Measurements from ENCODE around the gene TMEM19.
"Not testable (repeated sequence)": the region's sequence is repeated elsewhere in the genome, so short reads cannot be mapped to it uniquely, and the experiment has no call there.

Gene TMEM19

GRCh38 chr12:71666259-71666658 is 19.6 kb upstream of the TMEM19 start:
- DNase-seq (ENCODE audit: low spot score), result no peak

- no peak for DNase-seq (ENCODE audit: low spot score)
Measured at GRCh38 chr12:71671311-71671710, 14.6 kb upstream of the TMEM19 start.

GRCh38 chr12:71671816-71672215 is 14.1 kb upstream of the TMEM19 start:
- DNase-seq (ENCODE audit: low spot score), result no peak

- DNase-seq (ENCODE audit: low spot score), result no peak
Measured at GRCh38 chr12:71682466-71682865, 3.4 kb upstream of the TMEM19 start.

- no peak for DNase-seq (ENCODE audit: low spot score)
Measured at GRCh38 chr12:71683633-71684032, 2.2 kb upstream of the TMEM19 start.

GRCh38 chr12:71684081-71684480 is 1.8 kb upstream of the TMEM19 start:
- no peak for DNase-seq (ENCODE audit: low spot score)

- no peak for DNase-seq (ENCODE audit: low spot score)
Measured at GRCh38 chr12:71685312-71685906, 473 bp upstream of the TMEM19 start.

GRCh38 chr12:71686658-71687025 is 760 bp downstream of the TMEM19 start:
- no peak for DNase-seq (ENCODE audit: low spot score)

- not testable (repeated sequence) for DNase-seq (ENCODE audit: low spot score)
Measured at GRCh38 chr12:71687172-71687571, 1.3 kb downstream of the TMEM19 start.

- no peak for DNase-seq (ENCODE audit: low spot score)
Measured at GRCh38 chr12:71688961-71689570, 3.2 kb downstream of the TMEM19 start.

GRCh38 chr12:71691504-71692129 is 5.7 kb downstream of the TMEM19 start:
- no peak for DNase-seq (ENCODE audit: low spot score)

- DNase-seq (ENCODE audit: low spot score), result no peak
Measured at GRCh38 chr12:71693126-71693525, 7.2 kb downstream of the TMEM19 start.

- DNase-seq (ENCODE audit: low spot score), result not testable (repeated sequence)
Measured at GRCh38 chr12:71693651-71694050, 7.8 kb downstream of the TMEM19 start.

- no peak for DNase-seq (ENCODE audit: low spot score)
Measured at GRCh38 chr12:71694099-71694820, 8.4 kb downstream of the TMEM19 start.

- DNase-seq (ENCODE audit: low spot score), result no peak
Measured at GRCh38 chr12:71695782-71696181, 9.9 kb downstream of the TMEM19 start.

GRCh38 chr12:71702181-71702580 is 16.3 kb downstream of the TMEM19 start:
- DNase-seq (ENCODE audit: low spot score), result not testable (repeated sequence)

GRCh38 chr12:71702590-71702989 is 16.7 kb downstream of the TMEM19 start:
- DNase-seq (ENCODE audit: low spot score), result no peak

- no peak for DNase-seq (ENCODE audit: low spot score)
Measured at GRCh38 chr12:71703206-71703605, 17.3 kb downstream of the TMEM19 start.

- DNase-seq (ENCODE audit: low spot score), result no peak
Measured at GRCh38 chr12:71704920-71705319, 19.0 kb downstream of the TMEM19 start.

GRCh38 chr12:71708658-71709057 is 22.8 kb downstream of the TMEM19 start:
- DNase-seq (ENCODE audit: low spot score), result no peak

- peak; percentile 72 for DNase-seq (ENCODE audit: low spot score)
Measured at GRCh38 chr12:71710276-71711125, 24.6 kb downstream of the TMEM19 start.

- DNase-seq (ENCODE audit: low spot score), result no peak
Measured at GRCh38 chr12:71718611-71719010, 32.7 kb downstream of the TMEM19 start.

Measured in kidney capillary endothelial cell (primary cell).